ENCODE results near the gene FCHSD2.
"Not testable (repeated sequence)": the region's sequence is repeated elsewhere in the genome, so short reads cannot be mapped to it uniquely, and the experiment has no call there.

GRCh38 chr11:73061434-73061833 lies 80.7 kb downstream of the FCHSD2 start:
- not testable (repeated sequence) for TF ChIP-seq CTCF (IDR thresholded peaks at IDR 0.05); POLR2AphosphoS5 (IDR thresholded peaks at IDR 0.05); EP300 (IDR thresholded peaks at IDR 0.05); POLR2A (IDR thresholded peaks at IDR 0.05; ENCODE audit: low read depth)
